SK-N-SH treated with all-trans-retinoic acid at 6 μM for 48 hours (cell line): ENCODE measurements around the gene SLC2A4.

Experiments used
- ATAC-seq: fragments of 200-7000 bp; cut with Tn5 transposase; 3 replicates; pipeline ENCODE4 v1.9.1; 2020; ENCODE audit warnings: mild to moderate bottlenecking, moderate library complexity
- ARNTL ChIP-seq: fragments of 450-650 bp; formaldehyde crosslinking; IDR thresholded peaks from 2 replicates; pipeline ENCODE4 v1.5.0; 2020; ENCODE audit warnings: low read depth, mild to moderate bottlenecking, moderate library complexity, borderline replicate concordance
- BACH2 ChIP-seq: fragments of 250-450 bp; sonication (Bioruptor Pico); IDR thresholded peaks from 2 replicates; pipeline ENCODE4 v1.9.0; 2021; ENCODE audit warnings: mild to moderate bottlenecking, borderline replicate concordance
- CREB5 ChIP-seq: fragments of 250-450 bp; sonication (Bioruptor Pico); IDR thresholded peaks from 2 replicates; pipeline ENCODE4 v1.5.1; 2020; ENCODE audit warnings: low read depth, mild to moderate bottlenecking, moderate library complexity
- CSDC2 ChIP-seq: fragments of 250-450 bp; sonication (Bioruptor Pico); IDR thresholded peaks from 2 replicates; pipeline ENCODE4 v1.5.0; 2020; ENCODE audit warnings: mild to moderate bottlenecking, moderate library complexity
- CSRNP3 ChIP-seq: fragments of 250-450 bp; sonication (Bioruptor Pico); IDR thresholded peaks from 2 replicates; pipeline ENCODE4 v1.5.1; 2021; ENCODE audit warnings: mild to moderate bottlenecking, moderate library complexity
- ESRRG ChIP-seq: fragments of 250-450 bp; sonication (Bioruptor Pico); IDR thresholded peaks from 2 replicates; pipeline ENCODE4 v1.6.1; 2021; ENCODE audit warnings: mild to moderate bottlenecking
- OSR1 ChIP-seq: fragments of 250-450 bp; sonication (Bioruptor Pico); IDR thresholded peaks from 2 replicates; pipeline ENCODE4 v1.8.0; 2022; ENCODE audit warnings: moderate library complexity, mild to moderate bottlenecking, inconsistent platforms
- PATZ1 ChIP-seq: fragments of 250-450 bp; sonication (Bioruptor Pico); IDR thresholded peaks from 2 replicates; pipeline ENCODE4 v1.8.0; 2020; ENCODE audit warnings: mild to moderate bottlenecking, moderate library complexity, borderline replicate concordance
- POU6F1 ChIP-seq: fragments of 250-450 bp; sonication (Bioruptor Pico); IDR thresholded peaks from 2 replicates; pipeline ENCODE4 v1.8.0; 2021; ENCODE audit warnings: low read depth, mild to moderate bottlenecking, moderate library complexity, borderline replicate concordance
- PPARA ChIP-seq: fragments of 250-450 bp; sonication (Bioruptor Pico); IDR thresholded peaks from 2 replicates; pipeline ENCODE4 v1.5.0; 2020; ENCODE audit warnings: mild to moderate bottlenecking, borderline replicate concordance
- RARB ChIP-seq: fragments of 250-450 bp; sonication (Bioruptor Pico); IDR thresholded peaks from 2 replicates; pipeline ENCODE4 v1.8.0; 2021; ENCODE audit warnings: mild to moderate bottlenecking, moderate library complexity
- SNAI2 ChIP-seq: fragments of 250-450 bp; sonication (Bioruptor Pico); IDR thresholded peaks from 2 replicates; pipeline ENCODE4 v1.5.0; 2020; ENCODE audit warnings: mild to moderate bottlenecking, moderate library complexity
- TOX ChIP-seq: fragments of 250-450 bp; sonication (Bioruptor Pico); IDR thresholded peaks from 2 replicates; pipeline ENCODE4 v1.8.0; 2021; ENCODE audit warnings: mild to moderate bottlenecking, moderate library complexity, borderline replicate concordance
- TSHZ2 ChIP-seq: fragments of 250-450 bp; sonication (Bioruptor Pico); IDR thresholded peaks from 2 replicates; pipeline ENCODE4 v1.5.0; 2020; ENCODE audit warnings: mild to moderate bottlenecking, moderate library complexity
- ZFP3 ChIP-seq: fragments of 250-450 bp; sonication (Bioruptor Pico); IDR thresholded peaks from 2 replicates; pipeline ENCODE4 v1.5.0; 2020; ENCODE audit warnings: mild to moderate bottlenecking, moderate library complexity
- ZNF565 ChIP-seq: fragments of 450-650 bp; formaldehyde crosslinking; conservative IDR thresholded peaks from 2 replicates; pipeline ENCODE4 v1.5.0; 2020; ENCODE audit warnings: low read depth, mild to moderate bottlenecking, moderate library complexity
- ZNF70 ChIP-seq: fragments of 450-650 bp; formaldehyde crosslinking; IDR thresholded peaks from 2 replicates; pipeline ENCODE4 v1.5.0; 2020; ENCODE audit warnings: mild to moderate bottlenecking, moderate library complexity
- ZNF8 ChIP-seq: fragments of 450-650 bp; formaldehyde crosslinking; IDR thresholded peaks from 2 replicates; pipeline ENCODE4 v1.5.0; 2020; ENCODE audit warnings: mild to moderate bottlenecking, moderate library complexity

Gene SLC2A4

GRCh38 chr17:7263801-7264078 is 17.8 kb upstream of the SLC2A4 start:
- TF ChIP-seq TSHZ2 (CRISPR knock-in tag), result no peak
- TF ChIP-seq, all 23 proteins: peak for 0
- no peak for ATAC-seq

- ATAC-seq, result no peak
- no peak for TF ChIP-seq SNAI2 (CRISPR knock-in tag)
- no peak for TF ChIP-seq ARNTL (CRISPR knock-in tag)
- no peak for TF ChIP-seq PATZ1
- TF ChIP-seq ZNF8 (CRISPR knock-in tag), result no peak
- no peak for TF ChIP-seq POU6F1 (CRISPR knock-in tag)
- TF ChIP-seq PPARA, result no peak
- no peak for TF ChIP-seq ZNF70 (CRISPR knock-in tag)
- no peak for TF ChIP-seq ZFP3 (CRISPR knock-in tag)
- no peak for TF ChIP-seq TOX (CRISPR knock-in tag)
- TF ChIP-seq CSDC2 (CRISPR knock-in tag), result no peak
- TF ChIP-seq CREB5 (CRISPR knock-in tag), result no peak
- no peak for TF ChIP-seq RARB (CRISPR knock-in tag)
- no peak for TF ChIP-seq ESRRG (CRISPR knock-in tag)
Observed at GRCh38 chr17:7266784-7267183, 14.7 kb upstream of the SLC2A4 start.

- ATAC-seq, result no peak
- TF ChIP-seq BACH2 (CRISPR knock-in tag), result no peak
- TF ChIP-seq SNAI2 (CRISPR knock-in tag), result no peak
- no peak for TF ChIP-seq PPARA
- TF ChIP-seq RARB (CRISPR knock-in tag), result no peak
- no peak for TF ChIP-seq OSR1 (CRISPR knock-in tag)
- no peak for TF ChIP-seq POU6F1 (CRISPR knock-in tag)
- no peak for TF ChIP-seq TOX (CRISPR knock-in tag)
- TF ChIP-seq ZNF565, result no peak
- no peak for TF ChIP-seq ARNTL (CRISPR knock-in tag)
- no peak for TF ChIP-seq ESRRG (CRISPR knock-in tag)
- TF ChIP-seq CSRNP3 (CRISPR knock-in tag), result no peak
Observed at GRCh38 chr17:7279448-7279847, 2.1 kb upstream of the SLC2A4 start.
